Endothelial cell of umbilical vein (primary cell): ENCODE measurements around the gene NKX6-2. TPM values are rescaled to one million over a fixed set of nuclear protein-coding genes. Genes with fewer than 3 reads are reported as not detected.

Experiments
- BruUV-seq: library from RNA; stranded (reverse); fragments of 400-500 nt; replicated peaks from 2 replicates; lab custom pipeline; 2021; lab: Mats Ljungman, UMichigan
- CTCF ChIA-PET: fragments of 300-600, 350-600 bp; sonication (Branson Sonifier 250); formaldehyde crosslinking; loops from one replicate; lab custom pipeline; 2021; ENCODE audit warnings: antibody characterized with exemption, inconsistent platforms; lab: Charles Lee
- POLR2A ChIA-PET: fragments of 300-600, 350-600 bp; sonication (Branson Sonifier 250); formaldehyde crosslinking; loops from one replicate; lab custom pipeline; 2021; ENCODE audit warnings: antibody characterized with exemption, inconsistent platforms; lab: Charles Lee
- DNase-seq: peaks from one replicate; pipeline ENCODE4 v3.0.0-alpha.2; 2011; ENCODE audit warnings: low read depth, low spot score
- FAIRE-seq: peaks from 2 replicates; lab custom pipeline; 2011; peaks lifted over from hg19 to GRCh38; lab: Jason Lieb, UNC
- H2AFZ ChIP-seq: 2 replicates; pipeline ENCODE4 v1.6.0; 2012; ENCODE audit warnings: low read depth, low read length, control low read depth, inconsistent platforms
- H3K27ac ChIP-seq: 2 replicates; pipeline ENCODE4 v1.5.1; 2011; ENCODE audit warnings: low read depth, mild to moderate bottlenecking, control low read depth, low read length, moderate library complexity; ENCODE audit not compliant: insufficient read depth
- H3K27me3 ChIP-seq, 2 experiments: 2 replicates each; pipeline versions ENCODE4 v1.6.0 to v1.6.1; 2011; ENCODE audit warnings: low read length in 2 of 2, mixed read lengths in 1 of 2; ENCODE audit not compliant: control insufficient read depth in 2 of 2, insufficient read depth in 2 of 2
- H3K36me3 ChIP-seq, 2 experiments: 2 replicates in 1 of 2; 3 replicates in 1 of 2; pipeline ENCODE4 v1.5.1; 2011; ENCODE audit warnings: low read length in 2 of 2, mild to moderate bottlenecking in 1 of 2, moderate library complexity in 1 of 2; ENCODE audit not compliant: control insufficient read depth in 2 of 2, insufficient read depth in 2 of 2; ENCODE audit errors: extremely low read depth in 1 of 2
- H3K4me1 ChIP-seq: 3 replicates; pipeline ENCODE4 v1.5.1; 2011; ENCODE audit warnings: mild to moderate bottlenecking, low read length; ENCODE audit not compliant: control insufficient read depth, insufficient read depth; ENCODE audit errors: extremely low read depth
- H3K4me2 ChIP-seq: 2 replicates; pipeline ENCODE4 v1.6.1; 2011; ENCODE audit warnings: low read length, control low read depth, mixed read lengths; ENCODE audit not compliant: insufficient read depth
- H3K4me3 ChIP-seq, 3 experiments: fragments of 200-600 bp in 1 of 3; sonication (generic), shearing (Covaris generic) in 1 of 3; replicated peaks in 1 of 3; 2 replicates each; pipeline ENCODE4 v1.5.1; 2011 to 2016; ENCODE audit warnings: control low read depth in 3 of 3, low read length in 3 of 3, mild to moderate bottlenecking in 2 of 3, inconsistent platforms in 1 of 3, low read depth in 1 of 3, moderate library complexity in 1 of 3; ENCODE audit not compliant: insufficient read depth in 1 of 3
- H3K79me2 ChIP-seq: 2 replicates; pipeline ENCODE4 v1.6.0; 2012; ENCODE audit warnings: low read length, inconsistent platforms; ENCODE audit not compliant: control insufficient read depth, insufficient read depth
- H3K9ac ChIP-seq: replicated peaks from 2 replicates; pipeline ENCODE3; 2011; ENCODE audit warnings: low read length, control low read depth; ENCODE audit not compliant: insufficient read depth; ENCODE audit errors: extremely low read depth
- H3K9me1 ChIP-seq: replicated peaks from 3 replicates; pipeline ENCODE4 v1.6.0; 2011; ENCODE audit warnings: mild to moderate bottlenecking, low read length; ENCODE audit not compliant: control insufficient read depth, insufficient read depth; ENCODE audit errors: extremely low read depth
- H3K9me3 ChIP-seq: replicated peaks from 2 replicates; pipeline ENCODE4 v1.5.1; 2012; ENCODE audit warnings: low read length, inconsistent platforms; ENCODE audit not compliant: control insufficient read depth, insufficient read depth
- H4K20me1 ChIP-seq: replicated peaks from 2 replicates; pipeline ENCODE3; 2011; ENCODE audit warnings: mild to moderate bottlenecking, low read length; ENCODE audit not compliant: control insufficient read depth, insufficient read depth; ENCODE audit errors: extremely low read depth
- CTCF ChIP-seq, 2 donors: IDR thresholded peaks; 1 replicate in 1 of 2; 2 replicates in 1 of 2; pipeline ENCODE4 v1.5.1; 2011; ENCODE audit warnings: low read length in 2 of 2, mild to moderate bottlenecking in 2 of 2, moderate library complexity in 2 of 2, control low read depth in 1 of 2, inconsistent platforms in 1 of 2, low read depth in 1 of 2; ENCODE audit not compliant: insufficient read depth in 1 of 2; ENCODE audit errors: extremely low read depth in 1 of 2
- EZH2 ChIP-seq: IDR thresholded peaks from 2 replicates; pipeline ENCODE4 v1.6.1; 2012; ENCODE audit warnings: borderline replicate concordance, low read depth, mild to moderate bottlenecking, moderate library complexity, low read length, inconsistent platforms; ENCODE audit not compliant: severe bottlenecking
- FOS ChIP-seq: IDR thresholded peaks from 2 replicates; pipeline ENCODE4 v1.6.1; 2011; ENCODE audit warnings: mild to moderate bottlenecking, low read length, moderate library complexity, borderline replicate concordance; ENCODE audit not compliant: insufficient read depth
- GATA2 ChIP-seq: IDR thresholded peaks from 2 replicates; pipeline ENCODE4 v1.7.0; 2011; ENCODE audit warnings: low read depth, mild to moderate bottlenecking, moderate library complexity, mixed read lengths, low read length; ENCODE audit not compliant: insufficient read length, insufficient read depth
- JUN ChIP-seq: IDR thresholded peaks from 2 replicates; pipeline ENCODE4 v1.6.1; 2011; ENCODE audit warnings: borderline replicate concordance, low read depth; ENCODE audit not compliant: insufficient read length, insufficient read depth
- MAX ChIP-seq: IDR thresholded peaks from 2 replicates; pipeline ENCODE4 v1.6.1; 2011; ENCODE audit not compliant: insufficient read depth, insufficient read length
- MYC ChIP-seq: IDR thresholded peaks from one replicate; pipeline ENCODE4 v1.6.1; 2011; ENCODE audit warnings: mild to moderate bottlenecking, low read depth, low read length
- POLR2A ChIP-seq: IDR thresholded peaks from 2 replicates; pipeline ENCODE4 v1.6.1; 2012; ENCODE audit warnings: low read depth, mild to moderate bottlenecking, control low read depth, low read length
- POLR2AphosphoS5 ChIP-seq: IDR thresholded peaks from 2 replicates; pipeline ENCODE4 v1.6.1; 2012; ENCODE audit warnings: low read depth, mild to moderate bottlenecking, control low read depth, low read length, moderate library complexity; ENCODE audit not compliant: insufficient read depth
- dilution Hi-C: fragments of 300-500 bp; cut with MboI; formaldehyde crosslinking; loops from one replicate; pipeline ENCODE4 v1.15.0; 2019; ENCODE audit warnings: low sequenced_read_pairs; ENCODE audit not compliant: extremely low pct_ligation_motif_present
- intact Hi-C: fragments of 100-400 bp; cut with micrococcal nuclease; formaldehyde crosslinking; loops from one replicate; pipeline ENCODE4 v1.10.0; 2022
- polyA plus RNA-seq, 4 experiments: library from polyadenylated mRNA; depleted of rRNA in 3 of 4; stranded (reverse) in 3 of 4; unstranded in 1 of 4; fragments of >200 nt; gene quantifications; 2 replicates each; pipeline versions ENCODE4 v1.2.1 to v1.2.3, GENCODE V29; 2011 to 2012; ENCODE audit warnings: missing spikeins in 1 of 4
- total RNA-seq: library from RNA; stranded (reverse); gene quantifications from 2 replicates; pipeline ENCODE4 v1.2.3, GENCODE V29; 2021

Gene NKX6-2
- total and polyA plus RNA-seq, 2 donors (not counting 3 experiments of a cell fraction or from before 2014, with no cell fraction given), result not detected

- H3K4me3 ChIP-seq, result no peak overlapping the region
- ChIA-PET CTCF (interaction anchor here (1.0 to 1.2 kb wide), 2 partner anchors 23 to 115 kb away, joined by 3 read pairs; no protein-coding TSS in a partner anchor), POLR2A (no interaction called here)
- no peaks in the 10 kb centered on the region for H3K79me2 ChIP-seq
- FAIRE-seq (no peak), DNase-seq (no peak)
- no peak overlapping the region for H2AFZ ChIP-seq
- no peaks in the 10 kb centered on the region for H3K9me3 ChIP-seq
- H3K9ac ChIP-seq, result no peak overlapping the region
- H3K27me3 ChIP-seq, result no peaks in the 10 kb centered on the region
- H3K9me1 ChIP-seq, result no peaks in the 10 kb centered on the region
- H4K20me1 ChIP-seq, result no peaks in the 10 kb centered on the region
- no peak overlapping the region for H3K4me2 ChIP-seq
- dilution Hi-C loops (no loop called here), intact Hi-C loops (no loop called here)
- no peaks in the 10 kb centered on the region for H3K36me3 ChIP-seq
- H3K27ac ChIP-seq, result no peak overlapping the region
- no peak for TF ChIP-seq EZH2
- BruUV-seq, result no TSS peak
- H3K4me1 ChIP-seq, result no peaks in the 10 kb centered on the region
These were observed 15.6 kb downstream of the NKX6-2 start for GRCh38 chr10:132770061-132771021.

- Histone ChIP-seq H3K4me1 (no peaks in the 10 kb centered on the region), H2AFZ (no peak overlapping the region), H3K4me2 (no peak overlapping the region), H3K27ac (no peak overlapping the region), H4K20me1 (no peaks in the 10 kb centered on the region), H3K4me3 (no peak overlapping the region), H3K27me3 (no peaks in the 10 kb centered on the region), H3K9me3 (no peaks in the 10 kb centered on the region), H3K36me3 (no peaks in the 10 kb centered on the region), H3K9me1 (no peaks in the 10 kb centered on the region), H3K79me2 (no peaks in the 10 kb centered on the region), H3K9ac (no peak overlapping the region)
- intact Hi-C loops, result no loop called here
- BruUV-seq, result no TSS peak
- TF ChIP-seq CTCF (IDR thresholded peaks at IDR 0.05; ENCODE audit: extremely low read depth in 1 of 2, insufficient read depth in 1 of 2, low read depth in 1 of 2, low read length in 2 of 2) (no peak), MYC (no peak), FOS (no peak), EZH2 (no peak), JUN (no peak), POLR2AphosphoS5 (no peak), POLR2A (no peak), GATA2 (no peak), MAX (no peak)
- ChIA-PET POLR2A (no interaction called here), CTCF (no interaction called here)
- dilution Hi-C loops, result no loop called here
- DNase-seq (no peak), FAIRE-seq (no peak)
These were observed 17.4 kb downstream of the NKX6-2 start for GRCh38 chr10:132768346-132769248.
